HG03159 (cell line): ENCODE measurements around the gene DPP6.

Source experiments
- ATAC-seq: cut with Tn5 transposase; IDR thresholded peaks from one replicate; pipeline ENCODE4 v1.9.1; 2021; ENCODE audit warnings: mild to moderate bottlenecking, moderate library complexity; ENCODE audit not compliant: unreplicated experiment

DPP6 gene

GRCh38 chr7:154440651-154441050, 388.5 kb downstream of the DPP6 start:
- no peak for ATAC-seq

- ATAC-seq = no peak
Measured at GRCh38 chr7:154441811-154442210, 389.6 kb downstream of the DPP6 start.

GRCh38 chr7:154442939-154443338, 390.7 kb downstream of the DPP6 start:
- no peak for ATAC-seq

GRCh38 chr7:154450451-154450850, 398.3 kb downstream of the DPP6 start:
- ATAC-seq = no peak

GRCh38 chr7:154451480-154452457, 399.6 kb downstream of the DPP6 start:
- ATAC-seq = no peak

GRCh38 chr7:154463794-154464193, 411.6 kb downstream of the DPP6 start:
- no peak for ATAC-seq

GRCh38 chr7:154469652-154470051, 417.5 kb downstream of the DPP6 start:
- no peak for ATAC-seq

- ATAC-seq = no peak
Measured at GRCh38 chr7:154472343-154472742, 420.1 kb downstream of the DPP6 start.

- ATAC-seq = no peak
Measured at GRCh38 chr7:154473360-154473759, 421.2 kb downstream of the DPP6 start.

GRCh38 chr7:154474903-154475520, 422.8 kb downstream of the DPP6 start:
- no peak for ATAC-seq

- no peak for ATAC-seq
Measured at GRCh38 chr7:154475864-154476263, 423.7 kb downstream of the DPP6 start.

GRCh38 chr7:154480817-154481216, 428.6 kb downstream of the DPP6 start:
- no peak for ATAC-seq

- no peak for ATAC-seq
Measured at GRCh38 chr7:154482863-154483262, 430.7 kb downstream of the DPP6 start.

- no peak for ATAC-seq
Measured at GRCh38 chr7:154484406-154484805, 432.2 kb downstream of the DPP6 start.

GRCh38 chr7:154484943-154485342, 432.7 kb downstream of the DPP6 start:
- ATAC-seq = no peak

GRCh38 chr7:154489897-154490296, 437.7 kb downstream of the DPP6 start:
- no peak for ATAC-seq

- ATAC-seq = no peak
Measured at GRCh38 chr7:154493594-154493993, 441.4 kb downstream of the DPP6 start.

- no peak for ATAC-seq
Measured at GRCh38 chr7:154497751-154498150, 445.6 kb downstream of the DPP6 start.

- ATAC-seq = peak; percentile 72
Measured at GRCh38 chr7:154503962-154504550, 451.9 kb downstream of the DPP6 start.

GRCh38 chr7:154504918-154505317, 452.7 kb downstream of the DPP6 start:
- ATAC-seq = no peak

- no peak for ATAC-seq
Measured at GRCh38 chr7:154505362-154505761, 453.2 kb downstream of the DPP6 start.

GRCh38 chr7:154509192-154509591, 457.0 kb downstream of the DPP6 start:
- ATAC-seq = no peak
